Chondrocyte (in vitro differentiated cells): Measurements from ENCODE around the gene OTUD5. TPM values are rescaled to one million over a fixed set of nuclear protein-coding genes. Genes with fewer than 3 reads are reported as not detected.
"Not testable (repeated sequence)": the region's sequence is repeated elsewhere in the genome, so short reads cannot be mapped to it uniquely, and the experiment has no call there.

ENCODE experiments used
- DNase-seq: peaks from one replicate; pipeline ENCODE4 v3.0.0; 2021; ENCODE audit warnings: mixed read lengths, low spot score
- H3K27ac Mint-ChIP-seq: one replicate; pipeline ENCODE4 v1.8.0; 2021; ENCODE audit warnings: mild to moderate bottlenecking, moderate library complexity, mixed read lengths; ENCODE audit not compliant: unreplicated experiment
- H3K27me3 Mint-ChIP-seq: 2 replicates; pipeline ENCODE4 v1.8.0; 2021; ENCODE audit warnings: low read depth, mixed read lengths
- H3K36me3 Mint-ChIP-seq: 2 replicates; pipeline ENCODE4 v1.8.0; 2021; ENCODE audit warnings: low read depth, mixed read lengths
- H3K4me1 Mint-ChIP-seq: 2 replicates; pipeline ENCODE4 v1.8.0; 2021; ENCODE audit warnings: low read depth, mild to moderate bottlenecking, mixed read lengths
- H3K4me3 Mint-ChIP-seq: one replicate; pipeline ENCODE4 v1.8.0; 2021; ENCODE audit warnings: mild to moderate bottlenecking, moderate library complexity, mixed read lengths; ENCODE audit not compliant: unreplicated experiment
- H3K9me3 Mint-ChIP-seq: 2 replicates; pipeline ENCODE4 v1.8.0; 2021; ENCODE audit warnings: low read depth, mixed read lengths
- CTCF ChIP-seq: fragments of 200-600 bp; sonication (generic); IDR thresholded peaks from 2 replicates; pipeline ENCODE4 v1.5.0; 2021; ENCODE audit warnings: antibody characterized with exemption, mild to moderate bottlenecking, moderate library complexity
- total RNA-seq: library from RNA; stranded (reverse); gene quantifications from 3 replicates; pipeline ENCODE4 v1.2.1, GENCODE V29; 2021

Gene OTUD5
- total RNA-seq, 1 donor from 2014 or later, result 47.4 TPM

- H3K36me3 Mint-ChIP-seq, result peaks cover 1% of the 10 kb centered on the region
- TF ChIP-seq CTCF, result no peak
- peaks cover 4% of the 10 kb centered on the region for H3K9me3 Mint-ChIP-seq
- no peak overlapping the region for H3K4me3 Mint-ChIP-seq
- H3K27ac Mint-ChIP-seq, result no peak overlapping the region
- H3K4me1 Mint-ChIP-seq, result peaks cover 15% of the 10 kb centered on the region
- no peaks in the 10 kb centered on the region for H3K27me3 Mint-ChIP-seq
- DNase-seq, result no peak
Measured at GRCh38 chrX:48892896-48893295, 64.5 kb downstream of the OTUD5 start.

- DNase-seq, result no peak
- H3K36me3 Mint-ChIP-seq, result peaks cover 1% of the 10 kb centered on the region
- TF ChIP-seq CTCF, result peak; percentile 74
- peak overlapping the region; percentile 45 for H3K27ac Mint-ChIP-seq
- H3K9me3 Mint-ChIP-seq, result peaks cover 6% of the 10 kb centered on the region
- no peaks in the 10 kb centered on the region for H3K27me3 Mint-ChIP-seq
- peaks cover 11% of the 10 kb centered on the region for H3K4me1 Mint-ChIP-seq
- H3K4me3 Mint-ChIP-seq, result peak overlapping the region; percentile 70
Measured at GRCh38 chrX:48891402-48892288, 65.8 kb downstream of the OTUD5 start.

GRCh38 chrX:48890934-48891401 is 66.4 kb downstream of the OTUD5 start:
- DNase-seq, result no peak
- Mint-ChIP-seq H3K36me3 (peaks cover 1% of the 10 kb centered on the region), H3K4me1 (peaks cover 7% of the 10 kb centered on the region), H3K27me3 (no peaks in the 10 kb centered on the region), H3K27ac (peak overlapping the region; percentile 34), H3K4me3 (peak overlapping the region; percentile 70), H3K9me3 (peaks cover 6% of the 10 kb centered on the region)
- no peak for TF ChIP-seq CTCF

GRCh38 chrX:48890296-48890925 is 67.0 kb downstream of the OTUD5 start:
- H3K27me3 Mint-ChIP-seq, result no peaks in the 10 kb centered on the region
- peaks cover 1% of the 10 kb centered on the region for H3K36me3 Mint-ChIP-seq
- DNase-seq, result no peak
- H3K9me3 Mint-ChIP-seq, result peaks cover 5% of the 10 kb centered on the region
- H3K4me1 Mint-ChIP-seq, result peaks cover 7% of the 10 kb centered on the region
- H3K4me3 Mint-ChIP-seq, result peak overlapping the region; percentile 61
- no peak for TF ChIP-seq CTCF
- H3K27ac Mint-ChIP-seq, result peak overlapping the region; percentile 34

DNA sequence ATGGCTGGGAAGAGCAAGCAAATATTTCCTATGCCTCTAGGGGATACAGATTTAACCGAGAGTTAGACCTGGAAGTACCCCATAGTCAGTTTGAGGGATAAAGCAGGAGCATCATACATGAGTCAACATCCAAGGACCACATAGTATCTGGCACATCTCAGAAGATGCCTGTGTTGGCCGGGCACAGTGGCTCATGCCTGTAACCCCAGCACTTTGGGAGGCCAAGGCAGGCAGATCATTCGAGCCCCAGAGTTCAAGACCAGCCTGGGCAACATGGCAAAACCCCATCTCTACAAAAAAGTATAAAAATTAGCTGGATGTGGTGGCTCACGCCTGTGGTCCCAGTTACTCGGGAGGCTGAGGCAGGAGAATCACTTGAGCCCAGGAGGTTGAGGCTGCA is 70.8 kb downstream of the OTUD5 start:
- not testable (repeated sequence) for H3K36me3 Mint-ChIP-seq, H3K4me1 Mint-ChIP-seq, H3K9me3 Mint-ChIP-seq, H3K4me3 Mint-ChIP-seq, H3K27ac Mint-ChIP-seq, H3K27me3 Mint-ChIP-seq
- peak; percentile 20 for DNase-seq
